NCI-H1048 (cell line): ENCODE results near the gene RAD54L.
"Not testable (repeated sequence)": the region's sequence is repeated elsewhere in the genome, so short reads cannot be mapped to it uniquely, and the experiment has no call there.

ENCODE experiments used
- DNase-seq: peaks from one replicate; lab custom pipeline; 2025; lab: John Stamatoyannopoulos, UW

RAD54L gene

GRCh38 chr1:46319960-46320914 is 72.7 kb downstream of the RAD54L start:
- not testable (repeated sequence) for DNase-seq

- DNase-seq: not testable (repeated sequence)
Observed at GRCh38 chr1:46322191-46322590, 74.6 kb downstream of the RAD54L start.

DNA sequence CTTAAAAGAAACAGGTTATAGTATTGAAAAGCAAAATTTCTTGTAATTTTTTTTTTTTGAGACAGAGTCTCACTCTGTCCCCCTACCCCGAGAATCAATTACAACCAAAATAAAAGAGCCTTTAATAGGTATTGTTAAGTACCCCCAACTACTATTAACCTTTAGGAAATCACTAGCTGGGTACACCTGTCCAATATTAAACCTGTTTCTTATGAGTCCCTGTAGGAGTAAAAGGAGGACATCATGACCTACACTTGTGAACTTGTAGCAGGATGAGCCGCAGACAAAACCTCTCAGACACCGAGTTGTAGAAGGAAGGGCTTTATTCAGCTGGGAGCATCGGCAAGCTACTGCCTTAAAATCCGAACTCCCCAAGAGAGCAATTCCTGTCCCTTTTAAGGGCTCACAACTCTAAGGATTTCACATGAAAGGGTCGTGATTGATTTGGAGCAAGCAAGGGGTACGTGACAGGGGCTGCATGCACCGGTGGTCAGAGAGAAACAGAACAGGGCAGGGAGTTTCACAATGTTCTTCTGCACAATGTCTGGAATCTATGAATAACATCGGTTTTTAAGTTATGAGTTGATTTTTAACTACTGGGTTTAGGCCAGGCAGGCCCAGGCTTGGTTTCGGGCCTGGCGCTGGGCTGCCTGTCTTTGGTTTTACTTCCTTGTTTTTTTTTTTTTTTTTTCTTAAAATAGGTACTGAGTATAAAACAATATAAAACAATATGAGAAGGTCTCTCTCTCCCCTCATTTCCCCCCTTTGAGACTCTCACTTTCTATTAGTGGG is 77.9 kb downstream of the RAD54L start:
- DNase-seq: not testable (repeated sequence)
